Breast epithelium (tissue), 4 donors: ENCODE results near the gene SPATA7. TPM values are rescaled to one million over a fixed set of nuclear protein-coding genes. Genes with fewer than 3 reads are reported as not detected.

ENCODE experiments used
- DNase-seq, 2 donors: peaks; one replicate each; pipeline ENCODE4 v3.0.0-alpha.2; 2019; ENCODE audit warnings: low spot score in 2 of 2
- H3K27ac ChIP-seq, 2 donors: fragments of 200-600 bp; sonication (generic) in 1 of 2; one replicate each; pipeline ENCODE4 v1.5.1; 2016 to 2019; ENCODE audit warnings: mild to moderate bottlenecking in 1 of 2
- H3K27me3 ChIP-seq, 2 donors: fragments of 200-600 bp; sonication (generic) in 1 of 2; one replicate each; pipeline versions ENCODE4 v1.5.1 to v1.6.0; 2017 to 2019; ENCODE audit warnings: control low read depth in 1 of 2, mild to moderate bottlenecking in 1 of 2
- H3K36me3 ChIP-seq: fragments of 200-600 bp; one replicate; pipeline ENCODE4 v1.5.1; 2019
- H3K4me1 ChIP-seq, 2 donors: fragments of 200-600 bp; sonication (generic); one replicate each; pipeline ENCODE4 v1.5.1; 2016 to 2019; ENCODE audit warnings: control low read depth in 1 of 2
- H3K4me3 ChIP-seq, 3 donors: fragments of 200-600 bp; sonication (generic); 1 replicate in 2 of 3; 2 replicates in 1 of 3; pipeline ENCODE4 v1.5.1; 2016 to 2019; ENCODE audit warnings: mild to moderate bottlenecking in 3 of 3, moderate library complexity in 2 of 3
- H3K9me3 ChIP-seq, 2 donors: fragments of 200-600 bp; sonication (generic) in 1 of 2; one replicate each; pipeline ENCODE4 v1.5.1; 2016 to 2019; ENCODE audit warnings: control low read depth in 1 of 2
- POLR2A ChIP-seq: fragments of 450-650 bp; IDR thresholded peaks from one replicate; pipeline ENCODE4 v1.6.1; 2016; ENCODE audit warnings: antibody characterized with exemption, mild to moderate bottlenecking, moderate library complexity
- POLR2AphosphoS5 ChIP-seq, 3 donors: sonication (generic); formaldehyde crosslinking; IDR thresholded peaks; one replicate each; pipeline ENCODE4 v1.6.1; 2017; ENCODE audit warnings: antibody characterized with exemption in 3 of 3
- intact Hi-C: fragments of 100-400 bp; cut with DNase I; formaldehyde crosslinking; loops from one replicate; pipeline ENCODE4 v1.15.1; 2023; ENCODE audit warnings: low total_unique reads
- total RNA-seq, 3 donors: library from RNA; depleted of rRNA; stranded (reverse); fragments of >200 nt; gene quantifications; one replicate each; pipeline ENCODE4 v1.1.0, GENCODE V29; 2016
- TF ChIP-seq, protein P1 (sequence below), 3 donors: fragments of 450-650 bp; IDR thresholded peaks; one replicate each; pipeline ENCODE4 v1.5.1; 2016 to 2017; ENCODE audit warnings: antibody characterized with exemption in 3 of 3, mild to moderate bottlenecking in 3 of 3, moderate library complexity in 3 of 3

SPATA7 gene
- total RNA-seq, 3 donors from 2014 or later, result 15.7 to 40.7 (median 23.3) TPM

DNA sequence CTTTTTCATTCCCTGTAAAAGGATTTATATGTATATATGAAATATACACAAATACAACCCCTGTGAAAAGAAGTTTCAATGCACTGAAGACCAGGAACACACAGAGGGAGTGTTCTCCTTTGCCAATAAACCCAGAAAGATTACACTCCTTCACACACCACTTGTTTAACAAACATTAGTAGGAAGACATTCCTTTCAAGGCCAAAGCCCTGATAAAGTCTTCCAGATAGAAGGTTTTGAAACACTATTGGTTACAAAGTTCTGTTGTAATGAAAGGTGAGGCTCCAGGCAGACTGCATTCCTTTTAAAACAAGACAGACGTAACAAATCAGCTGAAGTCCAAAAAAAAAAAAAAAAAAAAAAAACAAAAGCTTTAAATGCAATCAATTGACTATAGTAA is 88.3 kb downstream of the SPATA7 start:
- Histone ChIP-seq H3K4me3 (no peak overlapping the region), H3K9me3 (no peaks in the 10 kb centered on the region), H3K27ac (no peak overlapping the region), H3K4me1 (no peaks in the 10 kb centered on the region), H3K27me3 (no peaks in the 10 kb centered on the region), H3K36me3 (no peaks in the 10 kb centered on the region)
- no peak for TF ChIP-seq POLR2AphosphoS5 (IDR thresholded peaks at IDR 0.05)
- TF ChIP-seq, protein P1, sequence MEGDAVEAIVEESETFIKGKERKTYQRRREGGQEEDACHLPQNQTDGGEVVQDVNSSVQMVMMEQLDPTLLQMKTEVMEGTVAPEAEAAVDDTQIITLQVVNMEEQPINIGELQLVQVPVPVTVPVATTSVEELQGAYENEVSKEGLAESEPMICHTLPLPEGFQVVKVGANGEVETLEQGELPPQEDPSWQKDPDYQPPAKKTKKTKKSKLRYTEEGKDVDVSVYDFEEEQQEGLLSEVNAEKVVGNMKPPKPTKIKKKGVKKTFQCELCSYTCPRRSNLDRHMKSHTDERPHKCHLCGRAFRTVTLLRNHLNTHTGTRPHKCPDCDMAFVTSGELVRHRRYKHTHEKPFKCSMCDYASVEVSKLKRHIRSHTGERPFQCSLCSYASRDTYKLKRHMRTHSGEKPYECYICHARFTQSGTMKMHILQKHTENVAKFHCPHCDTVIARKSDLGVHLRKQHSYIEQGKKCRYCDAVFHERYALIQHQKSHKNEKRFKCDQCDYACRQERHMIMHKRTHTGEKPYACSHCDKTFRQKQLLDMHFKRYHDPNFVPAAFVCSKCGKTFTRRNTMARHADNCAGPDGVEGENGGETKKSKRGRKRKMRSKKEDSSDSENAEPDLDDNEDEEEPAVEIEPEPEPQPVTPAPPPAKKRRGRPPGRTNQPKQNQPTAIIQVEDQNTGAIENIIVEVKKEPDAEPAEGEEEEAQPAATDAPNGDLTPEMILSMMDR (IDR thresholded peaks at IDR 0.05), result no peak
- no peak for TF ChIP-seq POLR2A
- intact Hi-C loops, result no loop called here
- no peak for DNase-seq

DNA sequence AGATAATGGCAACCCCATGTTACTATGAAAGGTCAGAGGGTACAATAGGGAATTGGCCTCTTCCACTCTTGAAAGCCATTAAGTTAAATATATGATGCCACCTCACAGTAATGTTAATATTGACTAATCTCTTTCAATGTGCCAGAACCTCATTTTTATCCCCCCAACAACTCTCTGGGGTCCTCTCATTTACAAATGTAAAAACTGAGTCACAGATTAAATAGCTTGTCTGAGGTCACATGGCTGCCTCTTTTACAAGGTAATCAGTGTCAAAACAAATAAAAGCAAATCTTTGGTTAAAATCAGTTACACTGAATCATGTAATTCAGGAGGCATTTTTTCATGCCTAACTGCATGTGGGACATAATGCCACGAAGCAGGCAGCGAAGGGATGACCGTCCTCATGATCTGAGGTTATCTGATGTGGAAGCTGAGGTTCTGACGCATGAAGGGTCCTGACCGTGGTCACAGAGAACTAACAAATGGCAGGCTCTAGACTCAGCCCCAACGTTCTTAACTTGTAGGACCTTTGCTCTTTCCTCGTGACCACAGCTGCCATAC is 90.8 kb downstream of the SPATA7 start:
- H3K27me3 ChIP-seq, result no peaks in the 10 kb centered on the region
- H3K4me3 ChIP-seq, result no peak overlapping the region
- no peak for DNase-seq
- H3K36me3 ChIP-seq, result peaks cover 11% of the 10 kb centered on the region
- H3K9me3 ChIP-seq, result no peaks in the 10 kb centered on the region
- no peak overlapping the region for H3K27ac ChIP-seq
- no peaks in the 10 kb centered on the region for H3K4me1 ChIP-seq
- no peak for TF ChIP-seq POLR2AphosphoS5 (IDR thresholded peaks at IDR 0.05)
- intact Hi-C loops, result no loop called here

DNA sequence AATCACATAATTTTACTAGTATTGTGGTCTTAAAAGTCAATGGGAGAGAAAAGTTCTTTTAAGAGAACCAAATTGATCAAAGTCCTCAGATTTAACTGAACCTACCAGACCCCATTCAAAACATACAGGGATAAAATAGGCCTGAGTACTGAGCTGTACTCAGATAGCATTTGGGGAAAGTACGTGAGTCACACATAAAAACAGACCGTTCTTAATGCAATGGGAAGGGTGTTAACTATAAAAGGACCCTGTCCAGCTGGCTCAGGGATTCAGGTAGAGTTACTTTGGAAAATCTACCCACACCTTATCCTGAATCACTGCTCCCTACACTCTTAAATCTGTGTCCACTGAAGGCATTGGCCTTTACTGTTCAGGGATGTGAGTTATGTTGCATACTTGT is 91.4 kb downstream of the SPATA7 start:
- no peak overlapping the region for H3K27ac ChIP-seq
- peaks cover 11% of the 10 kb centered on the region for H3K36me3 ChIP-seq

DNA sequence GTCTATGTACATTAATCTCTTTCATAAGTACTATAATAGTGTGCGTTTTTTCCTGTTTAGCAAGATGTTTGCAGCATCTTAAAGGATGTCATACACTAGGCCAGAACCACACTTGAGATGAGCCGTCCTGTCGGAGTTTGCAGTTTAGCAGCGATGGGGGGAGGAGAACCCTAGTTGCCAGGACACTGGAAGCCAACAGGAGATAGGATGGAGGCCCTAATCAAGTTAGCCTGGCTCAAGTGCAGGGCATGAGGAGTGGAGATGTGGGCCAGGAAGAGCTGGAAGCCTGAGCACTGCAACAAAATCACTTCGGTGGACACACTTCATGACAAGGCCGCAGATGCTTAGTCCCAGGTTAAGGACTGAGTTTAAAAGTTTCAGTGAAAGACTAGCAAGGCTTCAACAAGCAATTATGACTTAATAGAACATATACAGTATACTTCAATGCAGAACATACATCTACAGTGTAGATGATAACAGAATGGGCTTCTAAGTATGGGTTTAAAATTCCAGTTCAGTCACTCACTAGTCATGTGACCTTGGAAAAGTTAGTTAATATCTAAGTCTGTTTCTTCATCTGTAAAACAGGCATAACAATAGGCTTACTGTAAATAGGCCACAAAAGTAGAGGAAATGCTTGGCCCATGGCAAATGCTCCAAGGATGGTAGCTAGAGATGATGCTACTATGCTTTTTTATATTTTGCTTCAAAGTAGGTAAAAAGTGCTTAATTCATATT is 92.2 kb downstream of the SPATA7 start:
- intact Hi-C loops, result no loop called here
- no peak overlapping the region for H3K27ac ChIP-seq
- no peaks in the 10 kb centered on the region for H3K4me1 ChIP-seq
- no peak for TF ChIP-seq POLR2A
- TF ChIP-seq POLR2AphosphoS5 (IDR thresholded peaks at IDR 0.05), result no peak
- TF ChIP-seq, protein P1 (IDR thresholded peaks at IDR 0.05), result no peak
- no peak for DNase-seq
- no peaks in the 10 kb centered on the region for H3K9me3 ChIP-seq
- H3K36me3 ChIP-seq, result peaks cover 11% of the 10 kb centered on the region
- H3K4me3 ChIP-seq, result no peak overlapping the region
- H3K27me3 ChIP-seq, result no peaks in the 10 kb centered on the region

More for the DNA sequence above, 91.4 kb downstream of the SPATA7 start:
- TF ChIP-seq POLR2A (no peak), POLR2AphosphoS5 (IDR thresholded peaks at IDR 0.05) (no peak)
- TF ChIP-seq, protein P1 (IDR thresholded peaks at IDR 0.05), result no peak
- intact Hi-C loops, result no loop called here
- H3K9me3 ChIP-seq, result no peaks in the 10 kb centered on the region
- no peak overlapping the region for H3K4me3 ChIP-seq
- H3K27me3 ChIP-seq, result no peaks in the 10 kb centered on the region
- no peaks in the 10 kb centered on the region for H3K4me1 ChIP-seq
- no peak for DNase-seq

DNA sequence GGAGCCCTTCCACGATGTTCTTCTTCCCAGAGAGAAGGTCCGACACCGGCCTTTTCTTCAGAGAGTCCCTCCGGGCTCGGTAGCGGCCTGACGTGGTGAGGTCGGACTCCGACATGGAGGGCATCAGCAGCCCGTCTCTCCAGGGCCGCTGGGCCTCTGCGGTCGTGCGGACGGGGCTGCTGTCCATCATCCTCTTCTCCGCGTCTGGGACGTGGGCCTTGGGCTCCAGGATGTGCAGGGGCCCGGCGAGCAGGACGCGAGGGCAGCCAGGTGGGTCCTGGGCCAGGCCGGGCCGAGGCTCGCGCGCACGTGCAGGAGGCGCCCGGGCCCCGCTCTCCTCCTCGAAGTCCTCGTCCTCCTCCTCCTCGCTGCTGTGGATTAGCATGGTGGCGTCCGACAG is 93.5 kb downstream of the SPATA7 start:
- Histone ChIP-seq H3K27ac (no peak overlapping the region), H3K4me1 (no peaks in the 10 kb centered on the region), H3K9me3 (no peaks in the 10 kb centered on the region), H3K4me3 (no peak overlapping the region), H3K27me3 (no peaks in the 10 kb centered on the region), H3K36me3 (peaks cover 11% of the 10 kb centered on the region)
- no peak for TF ChIP-seq POLR2AphosphoS5 (IDR thresholded peaks at IDR 0.05)
- TF ChIP-seq, protein P1 (IDR thresholded peaks at IDR 0.05), result no peak
- TF ChIP-seq POLR2A, result no peak
- intact Hi-C loops, result no loop called here
- no peak for DNase-seq
